NB4 (cell line): ENCODE data around the gene OR51E2.

Experiments used
- CTCF ChIP-seq: IDR thresholded peaks from one replicate; pipeline ENCODE4 v1.5.1; 2012; ENCODE audit warnings: low read depth, low read length
- MAX ChIP-seq: IDR thresholded peaks from 2 replicates; pipeline ENCODE4 v1.6.1; 2011; ENCODE audit warnings: low read depth, low read length
- MYC ChIP-seq: IDR thresholded peaks from 2 replicates; pipeline ENCODE4 v1.6.1; 2011; ENCODE audit warnings: low read depth, low read length
- POLR2A ChIP-seq: IDR thresholded peaks from 2 replicates; pipeline ENCODE4 v1.6.1; 2011; ENCODE audit warnings: mild to moderate bottlenecking; ENCODE audit not compliant: insufficient read length; ENCODE audit errors: extremely low read depth

- no peak for TF ChIP-seq CTCF
- TF ChIP-seq POLR2A = no peak
- no peak for TF ChIP-seq MAX
- no peak for TF ChIP-seq MYC
Observed at GRCh38 chr11:4713241-4713640, 15.6 kb upstream of the OR51E2 start.
